HL-60 (cell line): Measurements from ENCODE around the gene CAMK2B.
"Not testable (repeated sequence)": the region's sequence is repeated elsewhere in the genome, so short reads cannot be mapped to it uniquely, and the experiment has no call there.

Experiments
- DNase-seq, 2 experiments: peaks; one replicate each; pipeline ENCODE4 v3.0.0-alpha.2; 2010 to 2020; ENCODE audit warnings: low read depth in 1 of 2, low spot score in 1 of 2
- H3K27ac ChIP-seq: fragments of 250-450 bp; sonication (Bioruptor Pico); replicated peaks from 2 replicates; pipeline ENCODE4 v1.5.1; 2020; ENCODE audit warnings: mild to moderate bottlenecking, moderate library complexity
- H3K27me3 ChIP-seq: fragments of 250-450 bp; sonication (Bioruptor Pico); 2 replicates; pipeline ENCODE4 v1.5.1; 2021; ENCODE audit warnings: mild to moderate bottlenecking, moderate library complexity; ENCODE audit not compliant: insufficient read depth, poor library complexity, severe bottlenecking
- H3K4me3 ChIP-seq: replicated peaks from 2 replicates; pipeline ENCODE4 v1.5.1; 2011; ENCODE audit warnings: mild to moderate bottlenecking, control low read depth, low read length; ENCODE audit not compliant: insufficient read depth
- CTCF ChIP-seq: IDR thresholded peaks from one replicate; pipeline ENCODE4 v1.5.1; 2011; ENCODE audit warnings: low read length, control low read depth, inconsistent platforms; ENCODE audit not compliant: insufficient read depth
- GABPA ChIP-seq: IDR thresholded peaks from 2 replicates; pipeline ENCODE4 v1.6.1; 2012; ENCODE audit warnings: low read depth
- POLR2AphosphoS5 ChIP-seq: IDR thresholded peaks from 2 replicates; pipeline ENCODE4 v1.6.1; 2012; ENCODE audit warnings: low read depth
- REST ChIP-seq: IDR thresholded peaks from 2 replicates; pipeline ENCODE4 v1.6.1; 2012; ENCODE audit warnings: low read depth; ENCODE audit not compliant: insufficient replicate concordance
- SPI1 ChIP-seq: IDR thresholded peaks from 2 replicates; pipeline ENCODE4 v1.6.1; 2012; ENCODE audit warnings: low read depth, mild to moderate bottlenecking, borderline replicate concordance

The CAMK2B gene

GRCh38 chr7:44176486-44176885 is 148.9 kb downstream of the CAMK2B start:
- DNase-seq: no peak
- H3K27ac ChIP-seq: no peak overlapping the region
- TF ChIP-seq CTCF: no peak
- no peak for TF ChIP-seq POLR2AphosphoS5
- no peak for TF ChIP-seq REST
- TF ChIP-seq GABPA: no peak
- no peak for TF ChIP-seq SPI1
- H3K4me3 ChIP-seq: no peak overlapping the region
- H3K27me3 ChIP-seq: no peaks in the 10 kb centered on the region

- no peak overlapping the region for H3K4me3 ChIP-seq
- no peak for TF ChIP-seq GABPA
- no peak for TF ChIP-seq SPI1
- TF ChIP-seq POLR2AphosphoS5: no peak
- no peak for TF ChIP-seq REST
- TF ChIP-seq CTCF: no peak
- no peak for DNase-seq
- no peak overlapping the region for H3K27ac ChIP-seq
- no peaks in the 10 kb centered on the region for H3K27me3 ChIP-seq
Measured at GRCh38 chr7:44175730-44176129, 149.7 kb downstream of the CAMK2B start.

GRCh38 chr7:44174694-44174948 is 150.8 kb downstream of the CAMK2B start:
- DNase-seq, H3K27ac ChIP-seq, H3K27me3 ChIP-seq, H3K4me3 ChIP-seq: not testable (repeated sequence)

GRCh38 chr7:44173911-44174693 is 151.3 kb downstream of the CAMK2B start:
- Histone ChIP-seq H3K4me3 (no peak overlapping the region), H3K27ac (no peak overlapping the region), H3K27me3 (no peaks in the 10 kb centered on the region)
- DNase-seq: no peak
- no peak for TF ChIP-seq SPI1
- no peak for TF ChIP-seq POLR2AphosphoS5

GRCh38 chr7:44172803-44173424 is 152.5 kb downstream of the CAMK2B start:
- Histone ChIP-seq H3K27ac (no peak overlapping the region), H3K27me3 (no peaks in the 10 kb centered on the region), H3K4me3 (no peak overlapping the region)
- DNase-seq: no peak
- no peak for TF ChIP-seq POLR2AphosphoS5
- TF ChIP-seq SPI1: no peak
- TF ChIP-seq GABPA: no peak
- no peak for TF ChIP-seq CTCF
- no peak for TF ChIP-seq REST
